NCI-H1417 (cell line): ENCODE results near the gene SLC12A2.

Source experiments
- DNase-seq, 3 experiments: peaks; one replicate each; lab custom pipeline; 2025; lab: John Stamatoyannopoulos, UW

Gene SLC12A2

GRCh38 chr5:128097224-128097623, 13.7 kb downstream of the SLC12A2 start:
- no peak for DNase-seq

GRCh38 chr5:128097781-128098180, 14.2 kb downstream of the SLC12A2 start:
- DNase-seq, result no peak

DNA sequence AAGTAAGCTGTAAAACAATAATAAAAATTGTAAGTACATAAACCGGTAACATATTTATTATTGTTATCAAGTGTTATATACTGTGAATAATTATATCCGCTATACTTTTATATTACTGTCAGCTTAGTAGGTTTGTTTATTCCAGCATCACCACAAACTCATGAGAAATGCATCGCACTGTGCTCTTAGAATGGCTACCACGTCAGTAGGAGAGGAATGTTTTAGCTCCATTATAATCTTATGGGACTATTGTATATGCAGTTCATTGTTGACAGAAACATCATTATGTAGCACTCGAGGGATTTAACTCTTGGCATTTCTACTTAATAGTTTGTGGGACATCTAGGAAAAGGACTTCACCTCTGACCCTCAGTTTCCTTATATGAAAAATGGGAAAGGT, 16.4 kb downstream of the SLC12A2 start:
- no peak for DNase-seq

GRCh38 chr5:128100860-128101557, 17.4 kb downstream of the SLC12A2 start:
- DNase-seq, result no peak

GRCh38 chr5:128101676-128102075, 18.1 kb downstream of the SLC12A2 start:
- DNase-seq, result no peak

- no peak for DNase-seq
These were observed 21.6 kb downstream of the SLC12A2 start for GRCh38 chr5:128105203-128105602.

- DNase-seq, result no peak
These were observed 25.6 kb downstream of the SLC12A2 start for GRCh38 chr5:128109138-128109537.

DNA sequence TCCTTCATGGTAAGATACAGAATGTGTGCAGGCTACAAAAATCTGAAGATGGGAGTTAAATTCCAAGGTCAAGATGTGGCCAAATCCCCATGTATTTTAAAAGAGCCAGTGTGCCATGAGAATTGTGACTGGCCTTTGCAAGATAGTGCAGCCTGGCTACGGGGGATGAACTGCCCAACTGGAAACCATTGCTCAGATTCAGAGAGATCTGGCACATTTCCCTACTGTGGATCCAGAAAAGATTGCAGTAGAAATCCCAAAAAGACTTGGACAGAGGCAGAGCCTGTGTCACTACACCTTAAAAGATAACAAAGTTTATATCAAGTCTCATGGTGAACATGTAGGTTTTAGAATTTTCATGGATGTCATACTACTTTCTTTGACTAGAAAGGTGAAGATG, 26.2 kb downstream of the SLC12A2 start:
- DNase-seq, result no peak

DNA sequence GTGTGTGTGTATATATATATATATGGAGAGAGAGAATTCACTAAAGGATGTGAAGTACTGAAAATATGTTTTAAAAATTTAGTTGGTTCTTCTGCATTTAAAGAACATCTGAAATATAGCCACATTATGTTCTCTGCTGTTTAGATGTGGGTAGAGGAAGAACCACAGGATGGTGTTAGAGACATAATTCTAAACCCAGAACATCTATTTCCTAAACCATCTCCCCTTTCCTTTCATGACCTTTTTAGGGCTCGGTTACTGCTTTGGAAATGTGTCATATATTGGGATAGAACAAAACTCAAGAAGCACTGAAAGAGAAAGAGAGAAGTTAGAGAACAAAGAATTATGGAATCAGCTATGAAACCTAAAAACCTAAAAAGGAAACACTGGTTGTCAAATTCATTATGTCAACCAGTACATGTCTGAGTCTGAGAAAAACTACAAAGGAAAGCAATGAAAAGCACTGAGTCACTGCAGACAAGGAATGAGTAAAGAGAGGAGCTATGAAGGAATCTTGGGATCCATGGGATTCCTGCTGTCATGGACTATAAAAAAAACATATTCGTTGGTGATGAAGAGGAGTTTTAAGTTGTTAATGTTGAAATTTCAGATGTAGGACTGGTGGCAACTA, 28.4 kb downstream of the SLC12A2 start:
- DNase-seq, result no peak

- DNase-seq, result no peak
These were observed 32.9 kb downstream of the SLC12A2 start for GRCh38 chr5:128116445-128116844.

GRCh38 chr5:128118214-128118613, 34.6 kb downstream of the SLC12A2 start:
- DNase-seq, result no peak

GRCh38 chr5:128121651-128122050, 38.1 kb downstream of the SLC12A2 start:
- no peak for DNase-seq

- DNase-seq, result no peak
These were observed 40.4 kb downstream of the SLC12A2 start for GRCh38 chr5:128123936-128124335.

- DNase-seq, result no peak
These were observed 42.7 kb downstream of the SLC12A2 start for GRCh38 chr5:128126241-128126640.

DNA sequence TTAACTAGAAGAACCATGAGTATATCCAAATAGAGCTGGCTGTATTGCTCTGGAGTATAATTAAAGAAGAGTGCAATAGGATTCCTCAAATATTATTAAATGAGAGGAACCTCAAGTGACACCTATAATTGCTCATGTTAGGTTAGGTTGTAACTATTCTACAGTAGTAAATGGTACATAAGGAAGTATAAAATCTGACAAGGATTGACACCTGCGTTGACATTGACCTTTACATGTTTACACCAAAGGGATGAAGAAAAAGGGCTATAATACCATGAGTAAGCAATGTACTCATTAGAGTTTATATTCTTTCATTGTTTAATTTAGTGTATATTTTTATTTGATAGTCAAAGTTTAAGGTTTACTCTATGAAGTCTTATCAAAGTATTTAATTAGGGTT, 48.9 kb downstream of the SLC12A2 start:
- no peak for DNase-seq

DNA sequence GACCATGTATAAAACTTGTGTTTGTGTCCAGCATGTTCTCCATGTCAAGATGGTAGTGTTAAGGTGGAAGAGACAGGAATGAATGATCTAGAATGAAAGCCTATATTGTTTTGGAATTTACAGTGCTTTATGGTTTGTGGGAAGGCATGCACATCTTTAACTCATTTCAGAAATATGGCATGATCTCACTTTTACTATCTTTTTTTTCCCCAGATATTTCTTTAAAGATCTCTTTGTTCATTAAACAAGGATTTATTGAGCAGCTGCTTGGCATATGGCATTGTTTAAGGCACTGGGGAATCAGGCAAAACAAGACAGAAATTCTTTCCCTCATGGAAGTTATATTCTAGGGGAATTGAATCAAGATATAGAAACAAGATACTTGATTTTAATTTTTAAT, 51.7 kb downstream of the SLC12A2 start:
- DNase-seq, result no peak

GRCh38 chr5:128143911-128144310, 60.3 kb downstream of the SLC12A2 start:
- DNase-seq, result no peak

DNA sequence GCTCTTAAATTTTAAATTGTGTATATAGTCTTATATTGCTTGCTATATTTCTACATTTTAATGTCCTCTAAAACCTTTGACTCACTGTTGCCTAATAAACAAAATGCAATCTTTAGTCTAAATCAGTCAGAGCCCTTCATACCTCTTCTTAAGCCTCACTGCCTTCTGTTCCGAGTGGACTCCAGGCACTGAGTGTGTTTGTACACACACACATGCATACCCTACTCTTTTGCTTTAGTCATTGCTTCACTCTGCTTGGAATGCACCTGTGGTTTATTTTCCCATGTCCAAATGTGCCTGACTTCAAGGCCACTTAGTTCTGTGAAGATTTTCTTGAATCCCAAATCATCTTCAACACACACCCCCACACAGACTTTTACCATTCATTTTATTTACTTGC, 60.9 kb downstream of the SLC12A2 start:
- DNase-seq, result no peak

DNA sequence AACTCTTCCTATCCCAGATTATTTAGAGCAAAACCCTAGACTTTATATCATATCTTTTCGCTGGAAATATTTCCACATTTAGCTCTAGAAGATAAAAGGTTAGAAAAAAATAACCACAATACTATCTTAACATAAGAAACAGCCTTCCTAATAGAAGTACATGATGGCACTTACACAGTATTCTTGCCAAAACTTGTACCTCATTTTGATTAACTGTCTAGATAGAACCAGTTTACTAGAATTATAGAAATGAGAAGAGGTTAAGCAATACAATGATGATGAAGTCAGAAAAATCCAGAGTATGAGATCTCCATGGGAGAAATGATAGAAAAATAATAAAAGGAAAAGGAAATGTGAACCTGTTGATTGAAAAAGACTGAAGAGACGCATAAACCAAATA, 63.1 kb downstream of the SLC12A2 start:
- DNase-seq, result no peak

GRCh38 chr5:128154943-128155342, 71.4 kb downstream of the SLC12A2 start:
- DNase-seq, result no peak

- no peak for DNase-seq
These were observed 72.2 kb downstream of the SLC12A2 start for GRCh38 chr5:128155776-128156175.

DNA sequence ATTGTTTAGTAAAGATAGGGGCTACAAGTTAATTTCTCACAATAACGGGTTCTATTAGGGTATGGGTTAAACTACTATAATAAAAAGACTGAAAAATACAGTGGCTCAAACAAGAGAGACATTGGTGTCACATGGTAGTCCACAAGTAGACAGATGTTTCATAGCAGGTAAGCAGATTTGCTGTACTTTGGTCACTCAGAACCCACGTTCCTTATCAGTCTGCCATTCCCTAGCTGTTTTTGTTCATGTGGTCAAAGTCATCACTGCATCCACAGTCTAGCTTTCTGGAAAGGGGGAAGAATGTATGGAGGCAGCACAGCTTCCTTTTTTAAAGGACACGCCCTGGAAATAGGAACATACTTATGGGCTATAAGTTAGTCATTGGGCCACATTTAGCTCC, 73.0 kb downstream of the SLC12A2 start:
- DNase-seq, result no peak

DNA sequence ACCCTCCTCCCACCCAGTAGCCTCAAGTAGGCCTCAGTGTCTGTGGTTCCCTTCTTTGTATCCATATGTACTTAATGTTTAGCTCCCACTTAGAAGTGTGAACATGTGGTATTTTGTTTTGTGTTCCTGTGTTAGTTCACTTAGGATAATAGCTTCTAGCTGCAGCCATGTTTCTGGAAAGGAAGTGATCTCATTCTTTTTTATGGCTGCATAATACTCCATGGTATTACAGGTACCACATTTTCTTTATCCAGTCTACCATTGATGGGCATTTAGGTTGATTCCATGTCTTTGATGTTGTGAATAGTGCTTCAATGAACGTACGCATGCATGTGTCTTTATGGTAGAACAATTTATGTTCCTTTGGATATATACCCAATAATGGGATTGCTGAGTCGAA, 74.8 kb downstream of the SLC12A2 start:
- DNase-seq, result no peak

DNA sequence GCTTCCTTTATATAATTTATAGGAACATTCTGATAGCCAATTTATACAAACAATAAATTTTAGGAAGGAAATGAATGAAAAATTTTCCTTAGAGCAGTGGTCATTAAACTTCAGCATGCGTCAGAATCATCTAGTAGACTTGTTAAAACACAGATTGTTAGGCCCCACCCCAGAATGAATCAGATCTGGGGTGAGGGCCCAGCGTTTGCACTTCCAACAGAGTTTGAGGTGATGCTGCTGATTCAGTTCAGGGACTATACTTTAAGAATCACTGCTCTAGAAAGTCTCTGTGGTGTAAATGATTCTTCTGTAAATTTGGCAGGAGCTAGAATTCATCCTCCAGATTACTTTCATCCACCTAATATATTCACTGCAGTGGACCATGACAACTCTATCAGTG, 80.4 kb downstream of the SLC12A2 start:
- no peak for DNase-seq
